A549 treated with AZD2906 at 1 μM for 4 hours (cell line): ENCODE data around the gene SNRNP48. TPM values are rescaled to one million over a fixed set of nuclear protein-coding genes. Genes with fewer than 3 reads are reported as not detected.

ENCODE experiments used
- total RNA-seq: library from RNA; stranded (reverse); fragments of 200-300 nt; extraction: Qiagen RNA extraction; gene quantifications from 5 replicates; pipeline ENCODE4 v1.2.3, GENCODE V29; 2022

The SNRNP48 gene, protein sequence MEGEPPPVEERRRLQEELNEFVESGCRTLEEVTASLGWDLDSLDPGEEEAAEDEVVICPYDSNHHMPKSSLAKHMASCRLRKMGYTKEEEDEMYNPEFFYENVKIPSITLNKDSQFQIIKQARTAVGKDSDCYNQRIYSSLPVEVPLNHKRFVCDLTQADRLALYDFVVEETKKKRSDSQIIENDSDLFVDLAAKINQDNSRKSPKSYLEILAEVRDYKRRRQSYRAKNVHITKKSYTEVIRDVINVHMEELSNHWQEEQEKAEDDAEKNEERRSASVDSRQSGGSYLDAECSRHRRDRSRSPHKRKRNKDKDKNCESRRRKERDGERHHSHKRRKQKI
- 8.3 to 10.0 TPM (median 9.0 TPM) in 5 replicates for total RNA-seq

DNA sequence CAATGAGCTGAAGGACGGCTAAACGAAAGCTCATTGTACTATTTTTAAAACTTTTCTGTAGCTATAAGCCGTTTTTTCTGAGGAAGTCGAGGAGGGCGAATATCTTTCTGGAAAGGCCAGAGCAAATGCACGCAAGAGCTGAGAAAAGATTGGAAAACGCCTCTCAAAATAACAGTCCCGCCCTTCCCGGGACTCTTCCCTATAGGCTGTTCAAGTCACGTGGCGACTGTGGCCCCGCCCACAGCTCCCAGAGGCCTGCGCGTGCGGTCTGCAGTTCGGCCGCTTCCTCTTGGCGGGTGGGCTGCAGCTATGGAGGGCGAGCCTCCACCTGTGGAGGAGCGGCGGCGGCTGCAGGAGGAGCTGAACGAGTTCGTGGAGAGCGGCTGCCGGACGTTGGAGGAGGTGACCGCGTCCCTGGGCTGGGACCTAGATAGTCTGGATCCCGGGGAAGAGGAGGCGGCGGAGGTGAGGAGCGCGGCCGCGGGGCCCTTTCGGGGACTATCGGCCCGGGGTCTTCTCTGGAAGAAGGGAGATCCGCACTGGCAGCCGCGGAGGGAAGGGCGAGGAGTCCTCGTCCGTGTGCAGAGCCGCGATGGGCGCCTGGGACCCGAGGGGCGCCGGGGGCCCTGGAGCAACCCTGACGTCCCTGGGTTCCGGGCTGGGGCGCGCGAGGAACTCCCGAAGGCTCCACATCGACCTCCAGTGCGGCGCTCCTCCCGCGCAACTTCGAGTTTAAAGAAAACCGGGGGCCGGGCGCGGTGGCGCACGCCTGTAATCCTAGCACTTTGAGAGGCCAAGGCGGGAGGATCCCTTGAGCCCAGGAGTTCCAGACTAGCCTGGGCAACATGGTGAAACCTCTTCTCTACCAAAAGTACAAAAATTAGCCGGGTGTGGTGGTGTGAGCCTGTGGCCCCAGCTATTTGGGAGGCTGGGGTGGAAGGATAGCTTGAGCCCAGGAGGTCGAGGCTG, at the start of gene SNRNP48:
Gene SNRNP48 (plus strand): TSS at position 250 of the 969 bp plus-strand sequence. CDS start 60 bp downstream, at position 310.

DNA sequence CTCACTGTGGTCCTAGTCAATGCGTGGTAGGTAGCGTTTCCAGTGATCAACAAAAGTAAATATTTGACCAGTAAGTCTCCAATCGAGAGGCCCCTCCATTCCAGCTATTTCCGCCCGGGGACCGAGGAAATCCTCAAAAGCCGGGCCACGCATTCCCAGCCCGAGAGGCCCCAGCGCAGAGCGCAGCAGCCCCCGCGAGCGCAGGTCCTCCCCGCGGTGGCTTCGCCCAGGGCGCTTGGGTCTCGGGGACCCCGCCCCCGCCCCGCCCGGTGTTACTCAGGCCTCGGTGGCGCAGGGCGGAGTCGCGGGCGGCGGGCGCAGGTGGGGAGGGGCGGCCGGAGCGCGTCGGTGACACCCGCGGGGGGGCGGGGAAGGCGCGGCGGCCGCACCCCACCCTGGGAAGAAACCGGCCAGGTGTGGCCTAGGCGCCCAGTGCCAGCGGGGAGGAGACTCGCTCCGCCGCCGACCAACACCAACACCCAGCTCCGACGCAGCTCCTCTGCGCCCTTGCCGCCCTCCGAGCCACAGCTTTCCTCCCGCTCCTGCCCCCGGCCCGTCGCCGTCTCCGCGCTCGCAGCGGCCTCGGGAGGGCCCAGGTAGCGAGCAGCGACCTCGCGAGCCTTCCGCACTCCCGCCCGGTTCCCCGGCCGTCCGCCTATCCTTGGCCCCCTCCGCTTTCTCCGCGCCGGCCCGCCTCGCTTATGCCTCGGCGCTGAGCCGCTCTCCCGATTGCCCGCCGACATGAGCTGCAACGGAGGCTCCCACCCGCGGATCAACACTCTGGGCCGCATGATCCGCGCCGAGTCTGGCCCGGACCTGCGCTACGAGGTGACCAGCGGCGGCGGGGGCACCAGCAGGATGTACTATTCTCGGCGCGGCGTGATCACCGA, 48.6 kb upstream of the SNRNP48 start, which contains the start of gene DSP:
Gene DSP (plus strand): TSS at position 497 of the 890 bp plus-strand sequence. CDS start 245 bp downstream, at position 742.

Other genes starting within 250 kb of the SNRNP48 start
- 0.02 to 0.03 TPM in 2 of 5 replicates, not detected in the others for gene CAGE1, start 200.5 kb upstream of the SNRNP48 start, total RNA-seq
- 11.1 to 15.9 TPM (median 11.4 TPM) in 5 replicates for gene RIOK1, start 200.4 kb upstream of the SNRNP48 start, total RNA-seq
- gene DSP, start 48.5 kb upstream of the SNRNP48 start, total RNA-seq, result 33.0 to 56.4 TPM (median 40.4 TPM) in 5 replicates
- 14.2 to 19.0 TPM (median 18.0 TPM) in 5 replicates for gene BMP6, start 135.9 kb downstream of the SNRNP48 start, total RNA-seq